NCI-H510A treated with DMSO at 0.1 percent for 48 hours (cell line): ENCODE measurements around the gene UGT1A4.
A peak's percentile ranks its signal among the peaks of the same experiment; 100 is the strongest.
"Not testable (repeated sequence)": the region's sequence is repeated elsewhere in the genome, so short reads cannot be mapped to it uniquely, and the experiment has no call there.

Experiments used
- DNase-seq: peaks from one replicate; lab custom pipeline; 2025; lab: John Stamatoyannopoulos, UW

The UGT1A4 gene

GRCh38 chr2:233700028-233700635, 18.4 kb upstream of the UGT1A4 start:
- DNase-seq = no peak

GRCh38 chr2:233700842-233701241, 17.7 kb upstream of the UGT1A4 start:
- not testable (repeated sequence) for DNase-seq

GRCh38 chr2:233702238-233702637, 16.3 kb upstream of the UGT1A4 start:
- no peak for DNase-seq

GRCh38 chr2:233705911-233706506, 12.5 kb upstream of the UGT1A4 start:
- DNase-seq = no peak

GRCh38 chr2:233706720-233707119, 11.8 kb upstream of the UGT1A4 start:
- DNase-seq = no peak

- no peak for DNase-seq
Observed at GRCh38 chr2:233707940-233708644, 10.4 kb upstream of the UGT1A4 start.

- no peak for DNase-seq
Observed at GRCh38 chr2:233708942-233709341, 9.6 kb upstream of the UGT1A4 start.

- DNase-seq = peak; percentile 81
Observed at GRCh38 chr2:233711312-233712008, 7.1 kb upstream of the UGT1A4 start.

- DNase-seq = no peak
Observed at GRCh38 chr2:233712611-233713261, 5.8 kb upstream of the UGT1A4 start, which contains the start of gene UGT1A5. TSS of gene UGT1A5 (plus strand) at chr2:233712907. CDS start at chr2:233712992, 85 bp downstream.

- no peak for DNase-seq
Observed at GRCh38 chr2:233713262-233713615, 5.3 kb upstream of the UGT1A4 start.

GRCh38 chr2:233714121-233714520, 4.4 kb upstream of the UGT1A4 start:
- DNase-seq = no peak

GRCh38 chr2:233728723-233729301, 10.3 kb downstream of the UGT1A4 start, which contains the start of gene UGT1A3:
TSS of gene UGT1A3 (plus strand) at chr2:233729042. CDS start at chr2:233729127, 85 bp downstream.
- DNase-seq = no peak

GRCh38 chr2:233736868-233737653, 18.5 kb downstream of the UGT1A4 start:
- not testable (repeated sequence) for DNase-seq

- no peak for DNase-seq
Observed at GRCh38 chr2:233740870-233741269, 22.3 kb downstream of the UGT1A4 start.

GRCh38 chr2:233743464-233744259, 25.1 kb downstream of the UGT1A4 start:
- no peak for DNase-seq

GRCh38 chr2:233745073-233745755, 26.7 kb downstream of the UGT1A4 start:
- no peak for DNase-seq

GRCh38 chr2:233745838-233746237, 27.3 kb downstream of the UGT1A4 start:
- not testable (repeated sequence) for DNase-seq

GRCh38 chr2:233746475-233747282, 28.1 kb downstream of the UGT1A4 start:
- DNase-seq = no peak

- DNase-seq = no peak
Observed at GRCh38 chr2:233747283-233747544, 28.7 kb downstream of the UGT1A4 start.
